B cell (primary cell): Measurements from ENCODE around the gene MDGA2. TPM values are rescaled to one million over a fixed set of nuclear protein-coding genes. Genes with fewer than 3 reads are reported as not detected.

ENCODE experiments used
- ATAC-seq: fragments of 200-7000 bp; cut with Tn5 transposase; one replicate; pipeline ENCODE4 v1.10.0; 2021; ENCODE audit warnings: low read depth, mild to moderate bottlenecking, moderate number of reproducible peaks, moderate library complexity
- CTCF ChIA-PET: fragments of 350-600 bp; sonication (Branson Sonifier 250); formaldehyde crosslinking; loops from one replicate; lab custom pipeline; 2021; ENCODE audit warnings: antibody characterized with exemption, inconsistent platforms; lab: Charles Lee
- POLR2A ChIA-PET: fragments of 350-600 bp; sonication (Branson Sonifier 250); formaldehyde crosslinking; loops from one replicate; lab custom pipeline; 2021; ENCODE audit warnings: antibody characterized with exemption; lab: Charles Lee
- DNase-seq: peaks from one replicate; pipeline ENCODE4 v3.0.0; 2013
- H2AFZ ChIP-seq: 2 replicates; pipeline ENCODE4 v1.6.1; 2012; ENCODE audit warnings: mild to moderate bottlenecking, low read depth, low read length; ENCODE audit not compliant: insufficient read depth, poor library complexity, severe bottlenecking
- H3K27ac ChIP-seq, 2 donors: 1 replicate in 1 of 2; 2 replicates in 1 of 2; pipeline ENCODE4 v1.5.1; 2012 to 2013; ENCODE audit warnings: low read length in 2 of 2, mild to moderate bottlenecking in 2 of 2, moderate library complexity in 1 of 2
- H3K27me3 ChIP-seq, 4 experiments: fragments of 200-600 bp in 1 of 4; sonication (generic) in 1 of 4; replicated peaks in 1 of 4; 1 replicate in 2 of 4; 2 replicates in 2 of 4; pipeline versions ENCODE4 v1.6.1 to v1.7.0; 2013 to 2016; ENCODE audit warnings: low read length in 3 of 4, mild to moderate bottlenecking in 2 of 4, mixed read lengths in 1 of 4, moderate library complexity in 1 of 4; ENCODE audit not compliant: insufficient read depth in 4 of 4, control insufficient read depth in 3 of 4; ENCODE audit errors: control extremely low read depth in 1 of 4
- H3K36me3 ChIP-seq, 2 experiments: replicated peaks in 1 of 2; 1 replicate in 1 of 2; 2 replicates in 1 of 2; pipeline versions ENCODE4 v1.6.1 to v1.7.1; 2013; ENCODE audit warnings: low read length in 1 of 2; ENCODE audit not compliant: insufficient read depth in 2 of 2, control insufficient read depth in 1 of 2; ENCODE audit errors: control extremely low read depth in 1 of 2, extremely low read depth in 1 of 2
- H3K4me1 ChIP-seq, 2 donors: fragments of 200-600 bp in 1 of 2; sonication (generic) in 1 of 2; 1 replicate in 1 of 2; 2 replicates in 1 of 2; pipeline versions ENCODE4 v1.5.1 to v1.6.1; 2013 to 2017; ENCODE audit warnings: low read length in 2 of 2; ENCODE audit not compliant: control insufficient read depth in 2 of 2, insufficient read depth in 2 of 2
- H3K4me2 ChIP-seq: replicated peaks from 2 replicates; pipeline ENCODE3; 2012; ENCODE audit warnings: mild to moderate bottlenecking, low read depth, low read length; ENCODE audit not compliant: poor library complexity, severe bottlenecking
- H3K4me3 ChIP-seq, 5 experiments: fragments of 200-600 bp in 1 of 5; sonication (generic) in 1 of 5; 1 replicate in 3 of 5; 2 replicates in 2 of 5; pipeline versions ENCODE4 v1.5.1 to v1.7.0; 2011 to 2016; ENCODE audit warnings: low read length in 4 of 5, mild to moderate bottlenecking in 4 of 5, low read depth in 2 of 5, control low read depth in 1 of 5, moderate library complexity in 1 of 5; ENCODE audit not compliant: insufficient read depth in 1 of 5; ENCODE audit errors: control extremely low read depth in 1 of 5, extremely low read depth in 1 of 5
- H3K79me2 ChIP-seq: fragments of 200-600 bp; sonication (generic); one replicate; pipeline ENCODE4 v1.6.0; 2016; ENCODE audit warnings: low read length; ENCODE audit not compliant: control insufficient read depth, insufficient read depth
- H3K9ac ChIP-seq: fragments of 200-600 bp; sonication (generic); 2 replicates; pipeline ENCODE4 v1.6.1; 2017; ENCODE audit warnings: mild to moderate bottlenecking, low read length, moderate library complexity
- H3K9me3 ChIP-seq, 3 donors: one replicate each; pipeline versions ENCODE4 v1.6.1 to v1.7.1; 2013; ENCODE audit warnings: low read length in 2 of 3; ENCODE audit not compliant: control insufficient read depth in 2 of 3, insufficient read depth in 1 of 3; ENCODE audit errors: control extremely low read depth in 1 of 3
- H4K20me1 ChIP-seq: 2 replicates; pipeline ENCODE4 v1.6.0; 2012; ENCODE audit warnings: mild to moderate bottlenecking, low read length; ENCODE audit not compliant: insufficient read depth, control insufficient read depth, poor library complexity, severe bottlenecking
- H3K27ac Mint-ChIP-seq: one replicate; pipeline ENCODE4 v1.8.0; 2021; ENCODE audit warnings: mixed read lengths
- H3K27me3 Mint-ChIP-seq: one replicate; pipeline ENCODE4 v1.8.0; 2021; ENCODE audit warnings: mixed read lengths
- H3K4me1 Mint-ChIP-seq: one replicate; pipeline ENCODE4 v1.8.0; 2021; ENCODE audit warnings: mixed read lengths
- H3K4me3 Mint-ChIP-seq: one replicate; pipeline ENCODE4 v1.8.0; 2021; ENCODE audit warnings: mixed read lengths
- H3K9me3 Mint-ChIP-seq: one replicate; pipeline ENCODE4 v1.8.0; 2022; ENCODE audit warnings: mixed read lengths; ENCODE audit not compliant: insufficient read depth
- CTCF ChIP-seq: fragments of 200-600 bp; IDR thresholded peaks from one replicate; pipeline ENCODE4 v1.8.0; 2022; ENCODE audit warnings: antibody characterized with exemption, mild to moderate bottlenecking
- EZH2 ChIP-seq: IDR thresholded peaks from 2 replicates; pipeline ENCODE4 v1.6.1; 2012; ENCODE audit warnings: borderline replicate concordance, low read depth, mild to moderate bottlenecking, moderate library complexity, low read length; ENCODE audit not compliant: insufficient read depth, poor library complexity, severe bottlenecking
- WGBS: methylation state at CpG from one replicate; pipeline ENCODE4 v1.1.5; 2013; ENCODE audit warnings: missing lambda C conversion rate; ENCODE audit not compliant: insufficient coverage; 5-methylcytosine and 5-hydroxymethylcytosine counted together
- intact Hi-C: fragments of 100-400 bp; cut with micrococcal nuclease; formaldehyde crosslinking; loops from one replicate; pipeline ENCODE4 v1.10.0; 2022
- polyA plus RNA-seq: library from polyadenylated mRNA; depleted of rRNA; stranded (reverse); fragments of >200 nt; gene quantifications from 2 replicates; pipeline ENCODE4 v1.2.3, GENCODE V29; 2012
- total RNA-seq, 2 donors: library from RNA; stranded (reverse); fragments of 120-200 nt in 1 of 2; gene quantifications; 1 replicate in 1 of 2; 2 replicates in 1 of 2; pipeline versions ENCODE4 v1.2.3 to v1.2.4, GENCODE V29; 2013 to 2022

MDGA2 gene
- total and polyA plus RNA-seq, 2 donors (not counting 1 experiment from before 2014, with no cell fraction given), result not detected

GRCh38 chr14:47715330-47715729 is 39.9 kb upstream of the MDGA2 start:
- peaks cover 0 to 9% (median 0%) of the 10 kb centered on the region in 3 donors for H3K9me3 ChIP-seq
- no peaks in the 10 kb centered on the region for H3K36me3 ChIP-seq
- intact Hi-C loops, result no loop called here
- no peak overlapping the region for H2AFZ ChIP-seq
- TF ChIP-seq EZH2 (no peak), CTCF (no peak)
- H3K27ac ChIP-seq, result no peak overlapping the region
- no peaks in the 10 kb centered on the region for H4K20me1 ChIP-seq
- Mint-ChIP-seq H3K4me3 (no peak overlapping the region), H3K9me3 (no peaks in the 10 kb centered on the region), H3K4me1 (no peaks in the 10 kb centered on the region), H3K27me3 (no peaks in the 10 kb centered on the region), H3K27ac (no peak overlapping the region)
- ChIA-PET CTCF (no interaction called here), POLR2A (no interaction called here)
- no peak overlapping the region for H3K4me2 ChIP-seq
- no peaks in the 10 kb centered on the region for H3K4me1 ChIP-seq
- H3K4me3 ChIP-seq, result no peak overlapping the region
- H3K27me3 ChIP-seq, result no peaks in the 10 kb centered on the region
- no peak overlapping the region for H3K9ac ChIP-seq
- DNase-seq (no peak), ATAC-seq (no peak)
- H3K79me2 ChIP-seq, result no peaks in the 10 kb centered on the region
- WGBS, result no CpG with 5 or more reads among the region's 3 CpGs

- H3K36me3 ChIP-seq, result no peaks in the 10 kb centered on the region
- H2AFZ ChIP-seq, result no peak overlapping the region
- ATAC-seq (no peak), DNase-seq (no peak)
- POLR2A ChIA-PET, result no interaction called here
- intact Hi-C loops, result no loop called here
- H3K9ac ChIP-seq, result no peak overlapping the region
- H3K4me3 ChIP-seq, result no peak overlapping the region
- no peak overlapping the region for H3K4me2 ChIP-seq
- H3K27ac Mint-ChIP-seq, result no peak overlapping the region
- H3K79me2 ChIP-seq, result no peaks in the 10 kb centered on the region
- no peaks in the 10 kb centered on the region for H3K27me3 Mint-ChIP-seq
- H3K9me3 Mint-ChIP-seq, result peaks cover under 1% of the 10 kb centered on the region
- no peaks in the 10 kb centered on the region for H3K4me1 ChIP-seq
- CTCF ChIA-PET, result no interaction called here
- no peak for TF ChIP-seq EZH2
- TF ChIP-seq CTCF, result no peak
- H3K4me1 Mint-ChIP-seq, result no peaks in the 10 kb centered on the region
- H3K9me3 ChIP-seq, result no peaks in the 10 kb centered on the region
- H3K27ac ChIP-seq, result no peak overlapping the region
- no peaks in the 10 kb centered on the region for H4K20me1 ChIP-seq
- no peaks in the 10 kb centered on the region for H3K27me3 ChIP-seq
- WGBS, result no CpG with 5 or more reads among the region's 2 CpGs
- no peak overlapping the region for H3K4me3 Mint-ChIP-seq
These were observed 35.2 kb upstream of the MDGA2 start for GRCh38 chr14:47710581-47710980.
